Liver (tissue), 9 donors: ENCODE measurements around the gene VSNL1. TPM values are rescaled to one million over a fixed set of nuclear protein-coding genes. Genes with fewer than 3 reads are reported as not detected.

ENCODE experiments used
- DNase-seq: peaks from one replicate; pipeline ENCODE4 v3.0.0-alpha.2; 2017; ENCODE audit warnings: low spot score
- H3K27ac ChIP-seq, 2 donors: one replicate each; pipeline ENCODE4 v1.7.0; 2013; ENCODE audit warnings: inconsistent platforms in 2 of 2, low read length in 2 of 2, control low read depth in 1 of 2, low read depth in 1 of 2, mild to moderate bottlenecking in 1 of 2
- H3K27me3 ChIP-seq, 4 donors: one replicate each; pipeline versions ENCODE4 v1.6.1 to v1.7.0; 2013; ENCODE audit warnings: low read length in 3 of 4, inconsistent platforms in 1 of 4, mild to moderate bottlenecking in 1 of 4, moderate library complexity in 1 of 4; ENCODE audit not compliant: control insufficient read depth in 4 of 4, insufficient read depth in 4 of 4
- H3K36me3 ChIP-seq, 4 donors: one replicate each; pipeline versions ENCODE4 v1.6.1 to v1.7.0; 2013; ENCODE audit warnings: low read length in 3 of 4, mild to moderate bottlenecking in 3 of 4, low read depth in 1 of 4, moderate library complexity in 1 of 4; ENCODE audit not compliant: control insufficient read depth in 4 of 4, insufficient read depth in 3 of 4
- H3K4me1 ChIP-seq, 4 donors: one replicate each; pipeline versions ENCODE4 v1.6.1 to v1.7.0; 2013; ENCODE audit warnings: low read length in 3 of 4, mild to moderate bottlenecking in 3 of 4, moderate library complexity in 1 of 4; ENCODE audit not compliant: control insufficient read depth in 4 of 4, insufficient read depth in 4 of 4
- H3K4me3 ChIP-seq, 3 donors: one replicate each; pipeline versions ENCODE4 v1.6.1 to v1.7.0; 2013; ENCODE audit warnings: low read length in 3 of 3, control low read depth in 1 of 3, low read depth in 1 of 3, mild to moderate bottlenecking in 1 of 3
- H3K9ac ChIP-seq, 2 donors: one replicate each; pipeline ENCODE4 v1.7.0; 2013; ENCODE audit warnings: low read length in 2 of 2, mild to moderate bottlenecking in 2 of 2, moderate library complexity in 2 of 2, control low read depth in 1 of 2, low read depth in 1 of 2
- H3K9me3 ChIP-seq, 4 donors: one replicate each; pipeline versions ENCODE4 v1.6.1 to v1.7.0; 2013; ENCODE audit warnings: low read length in 3 of 4; ENCODE audit not compliant: control insufficient read depth in 4 of 4
- ATF3 ChIP-seq: IDR thresholded peaks from 2 replicates; pipeline ENCODE4 v1.6.1; 2016; ENCODE audit warnings: antibody characterized with exemption
- CTCF ChIP-seq: fragments of 150-350 bp; IDR thresholded peaks from 2 replicates; pipeline ENCODE4 v1.5.1; 2017; ENCODE audit warnings: improper control_type of control experiment, low read depth, low read length; ENCODE audit not compliant: missing input control
- EGR1 ChIP-seq, 2 donors: IDR thresholded peaks; 2 replicates each; pipeline ENCODE4 v1.6.1; 2016 to 2018; ENCODE audit warnings: antibody characterized with exemption in 2 of 2, low read depth in 2 of 2
- FOXA1 ChIP-seq: IDR thresholded peaks from 2 replicates; pipeline ENCODE4 v1.6.1; 2016; ENCODE audit warnings: antibody characterized with exemption
- FOXA2 ChIP-seq: IDR thresholded peaks from 2 replicates; pipeline ENCODE4 v1.6.1; 2016; ENCODE audit warnings: antibody characterized with exemption
- GABPA ChIP-seq, 2 donors: IDR thresholded peaks in 1 of 2; conservative IDR thresholded peaks in 1 of 2; 2 replicates each; pipeline ENCODE4 v1.6.1; 2016; ENCODE audit warnings: antibody characterized with exemption in 2 of 2, mild to moderate bottlenecking in 1 of 2, moderate library complexity in 1 of 2
- HNF4A ChIP-seq, 2 donors: conservative IDR thresholded peaks; 2 replicates each; pipeline ENCODE4 v1.6.1; 2016; ENCODE audit warnings: antibody characterized with exemption in 2 of 2, mild to moderate bottlenecking in 2 of 2
- HNF4G ChIP-seq: IDR thresholded peaks from 2 replicates; pipeline ENCODE4 v1.6.1; 2016; ENCODE audit warnings: antibody characterized with exemption
- JUND ChIP-seq, 2 donors: IDR thresholded peaks; 2 replicates each; pipeline ENCODE4 v1.6.1; 2016; ENCODE audit warnings: antibody characterized with exemption in 2 of 2
- MAX ChIP-seq: IDR thresholded peaks from 2 replicates; pipeline ENCODE4 v1.6.1; 2016; ENCODE audit warnings: antibody characterized with exemption
- NR2F2 ChIP-seq: IDR thresholded peaks from 2 replicates; pipeline ENCODE4 v1.6.1; 2016; ENCODE audit warnings: antibody characterized with exemption
- RAD21 ChIP-seq, 2 donors: IDR thresholded peaks; 2 replicates each; pipeline ENCODE4 v1.6.1; 2016; ENCODE audit warnings: antibody characterized with exemption in 2 of 2, mild to moderate bottlenecking in 2 of 2
- REST ChIP-seq: IDR thresholded peaks from 2 replicates; pipeline ENCODE4 v1.6.1; 2016; ENCODE audit warnings: antibody characterized with exemption, mild to moderate bottlenecking
- RXRA ChIP-seq, 2 donors: IDR thresholded peaks; 2 replicates each; pipeline ENCODE4 v1.6.1; 2017 to 2018; ENCODE audit warnings: antibody characterized with exemption in 2 of 2, mild to moderate bottlenecking in 1 of 2
- SP1 ChIP-seq: IDR thresholded peaks from 2 replicates; pipeline ENCODE4 v1.6.1; 2018; ENCODE audit warnings: antibody characterized with exemption, mild to moderate bottlenecking
- TAF1 ChIP-seq: conservative IDR thresholded peaks from 2 replicates; pipeline ENCODE4 v1.6.1; 2016; ENCODE audit warnings: antibody characterized with exemption, mild to moderate bottlenecking
- YY1 ChIP-seq: IDR thresholded peaks from 2 replicates; pipeline ENCODE4 v1.6.1; 2016; ENCODE audit warnings: antibody characterized with exemption, mild to moderate bottlenecking
- ZBTB33 ChIP-seq: IDR thresholded peaks from 2 replicates; pipeline ENCODE4 v1.6.1; 2016; ENCODE audit warnings: antibody characterized with exemption
- WGBS: extraction: QIAGEN DNeasy Blood & Tissue Kit; methylation state at CpG from one replicate; pipeline ENCODE4 v1.1.7; 2013; 5-methylcytosine and 5-hydroxymethylcytosine counted together
- polyA plus RNA-seq, 2 donors: library from polyadenylated mRNA; stranded (reverse) in 1 of 2; unstranded in 1 of 2; fragments of 200-250 nt in 1 of 2; fragments of >200 nt in 1 of 2; fragmentation: Nextera tagmentation in 1 of 2; extraction: Ambion mirVana in 1 of 2; gene quantifications; one replicate each; pipeline versions ENCODE4 v1.2.1 to v1.2.3, GENCODE V29; 2013 to 2015
- total RNA-seq, 2 donors: library from RNA; depleted of rRNA; stranded (reverse); fragments of >200 nt; gene quantifications; one replicate each; pipeline ENCODE4 v1.2.3, GENCODE V29; 2014
- donor health status: healthy.
- donor health status: healthy.
- donor health status: healthy.
- donor health status: healthy.
- donor health status: healthy.

The VSNL1 gene
- total and polyA plus RNA-seq, 4 donors, result 2.2 to 32.9 (median 6.3) TPM

GRCh38 chr2:17538022-17538843, 2.3 kb upstream of the VSNL1 start (continued):
- TF ChIP-seq REST, result no peak
- TF ChIP-seq SP1, result peak; percentile 11
- no peak for TF ChIP-seq FOXA1
- no peak for TF ChIP-seq YY1
- no peak for TF ChIP-seq HNF4G
- no peak for TF ChIP-seq JUND (IDR thresholded peaks at IDR 0.05)
- peak in 1 of 2 donors; percentile 2 for TF ChIP-seq HNF4A (conservative IDR thresholded peaks at IDR 0.05)
- TF ChIP-seq TAF1, result peak; percentile 42
- no peak for TF ChIP-seq GABPA (IDR thresholded peaks at IDR 0.05 in 1 of 2, conservative IDR thresholded peaks at IDR 0.05 in 1 of 2)
- no peak for TF ChIP-seq ATF3

GRCh38 chr2:17538844-17539554, 1.5 kb upstream of the VSNL1 start:
- Histone ChIP-seq H3K9me3 (no peaks in the 10 kb centered on the region), H3K9ac (peak overlapping the region; percentile 43 to 89), H3K36me3 (no peaks in the 10 kb centered on the region), H3K4me3 (peak overlapping the region; percentile 65 to 92 (median 69)), H3K4me1 (peaks cover 0 to 46% (median 20%) of the 10 kb centered on the region in 4 donors), H3K27ac (peak overlapping the region; percentile 92 to 95), H3K27me3 (no peaks in the 10 kb centered on the region)
- peak; percentile 67 for DNase-seq
- TF ChIP-seq HNF4A (conservative IDR thresholded peaks at IDR 0.05) (peak in 1 of 2 donors; percentile 55), RAD21 (IDR thresholded peaks at IDR 0.05) (no peak), EGR1 (IDR thresholded peaks at IDR 0.05; ENCODE audit: low read depth in 2 of 2) (peak in 1 of 2 donors; percentile 38), SP1 (peak; percentile 44), REST (peak; percentile 39), ATF3 (no peak), MAX (no peak), YY1 (peak; percentile 35), HNF4G (no peak), CTCF (no peak), GABPA (IDR thresholded peaks at IDR 0.05 in 1 of 2, conservative IDR thresholded peaks at IDR 0.05 in 1 of 2) (peak in 1 of 2 donors; percentile 68), RXRA (IDR thresholded peaks at IDR 0.05) (peak in 1 of 2 donors; percentile 15), TAF1 (no peak), FOXA2 (no peak), JUND (IDR thresholded peaks at IDR 0.05) (peak in 1 of 2 donors; percentile 8), NR2F2 (no peak), FOXA1 (peak; percentile 20), ZBTB33 (no peak)
- WGBS, result under 1% methylated on average over 52 of the region's 52 CpGs
